ENCODE measurements around the gene WDFY1.

WDFY1 gene

DNA sequence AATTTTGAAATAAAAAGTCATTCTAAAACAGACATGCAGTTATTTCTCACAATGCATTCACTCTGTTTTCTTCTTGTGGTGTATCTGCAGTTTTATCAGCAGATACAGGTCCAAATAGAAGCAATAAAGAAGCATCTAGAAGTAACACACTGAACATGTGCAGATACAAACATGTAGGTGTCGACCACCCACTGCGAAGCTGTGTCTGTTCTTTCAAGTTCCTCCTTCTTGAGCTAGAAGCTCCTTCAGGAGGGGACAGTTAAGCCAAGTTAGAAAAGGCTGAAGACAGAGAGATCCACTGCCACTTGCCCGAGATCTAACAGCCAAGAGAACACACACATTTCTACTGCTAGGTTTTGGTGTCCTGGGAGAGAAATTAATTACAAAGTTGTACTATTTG, 30.1 kb downstream of the WDFY1 start:
- TF ChIP-seq CTCF (conservative IDR thresholded peaks at IDR 0.05; ENCODE audit: control insufficient read depth, insufficient read depth, low read depth, low read length): no peak
- no peak overlapping the region for H3K4me3 ChIP-seq (ENCODE audit: control insufficient read depth, low read depth, low read length)
- no peak for DNase-seq (ENCODE audit: low read depth)

- DNase-seq (ENCODE audit: low read depth): no peak
- no peak for TF ChIP-seq CTCF (conservative IDR thresholded peaks at IDR 0.05; ENCODE audit: control insufficient read depth, insufficient read depth, low read depth, low read length)
- no peak overlapping the region for H3K4me3 ChIP-seq (ENCODE audit: control insufficient read depth, low read depth, low read length)
Measured at GRCh38 chr2:223914324-223914723, 30.8 kb downstream of the WDFY1 start.

DNA sequence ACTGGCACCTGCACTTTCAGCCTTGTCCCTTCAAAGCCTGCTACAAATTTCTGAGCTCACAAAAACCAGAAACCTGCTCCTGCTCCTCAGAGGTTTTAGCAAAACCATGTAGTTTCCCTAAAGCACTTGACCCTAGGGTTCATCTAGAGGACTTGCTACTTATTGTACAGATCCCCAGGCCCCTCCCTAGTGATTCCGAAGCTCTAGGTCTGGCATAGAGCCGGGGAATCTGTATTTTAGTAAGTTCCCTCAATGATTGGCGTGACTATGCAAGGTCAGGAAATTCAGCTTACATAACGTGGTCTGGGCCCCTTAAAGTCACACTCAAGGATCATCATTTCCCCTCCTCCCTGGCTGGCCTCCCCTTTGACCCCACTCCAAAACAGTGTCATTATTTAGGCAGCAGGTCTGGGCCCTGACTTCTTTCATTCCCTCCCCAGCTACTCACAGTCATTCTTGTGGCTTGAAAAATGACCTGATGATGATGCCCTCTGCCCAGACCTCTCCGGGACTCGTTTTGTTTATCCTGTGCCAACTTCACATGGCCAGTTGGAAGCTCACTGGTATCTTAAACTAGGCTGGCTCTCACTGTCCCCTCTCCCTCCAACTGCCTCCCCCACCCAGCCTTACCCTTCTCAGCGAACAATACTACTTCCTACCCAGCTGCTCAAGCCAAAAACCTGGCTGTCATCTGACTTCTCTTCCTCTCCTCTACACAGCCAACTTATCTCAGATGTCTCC, 36.0 kb downstream of the WDFY1 start:
- H3K4me3 ChIP-seq (ENCODE audit: control insufficient read depth, low read depth, low read length): no peak overlapping the region
- DNase-seq (ENCODE audit: low read depth): no peak
- no peak for TF ChIP-seq CTCF (conservative IDR thresholded peaks at IDR 0.05; ENCODE audit: control insufficient read depth, insufficient read depth, low read depth, low read length)

GRCh38 chr2:223908304-223908998, 36.7 kb downstream of the WDFY1 start:
- no peak for DNase-seq (ENCODE audit: low read depth)
- no peak overlapping the region for H3K4me3 ChIP-seq (ENCODE audit: control insufficient read depth, low read depth, low read length)
- no peak for TF ChIP-seq CTCF (conservative IDR thresholded peaks at IDR 0.05; ENCODE audit: control insufficient read depth, insufficient read depth, low read depth, low read length)

DNA sequence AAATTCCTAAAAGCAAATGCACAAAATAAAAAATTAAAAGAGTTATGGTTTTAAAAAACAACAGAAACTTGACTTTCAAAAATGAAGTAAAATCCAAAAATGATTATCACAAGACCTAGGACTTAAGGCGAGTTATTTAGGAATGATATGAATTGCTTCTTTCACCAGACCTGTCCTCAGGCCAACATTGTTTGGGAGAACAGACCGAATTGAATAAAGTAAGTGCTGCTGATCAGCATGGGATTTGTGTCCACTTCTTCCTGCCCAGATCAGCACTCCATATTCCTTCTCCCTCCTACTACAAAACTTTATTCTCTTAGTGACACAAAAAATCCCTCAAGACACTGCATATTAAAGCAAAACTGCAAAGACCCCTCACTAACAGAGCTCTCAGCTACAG, 39.1 kb downstream of the WDFY1 start:
- H3K4me3 ChIP-seq (ENCODE audit: control insufficient read depth, low read depth, low read length): no peak overlapping the region
- no peak for TF ChIP-seq CTCF (conservative IDR thresholded peaks at IDR 0.05; ENCODE audit: control insufficient read depth, insufficient read depth, low read depth, low read length)
- DNase-seq (ENCODE audit: low read depth): no peak

GRCh38 chr2:223901854-223902253, 43.3 kb downstream of the WDFY1 start:
- no peak for TF ChIP-seq CTCF (conservative IDR thresholded peaks at IDR 0.05; ENCODE audit: control insufficient read depth, insufficient read depth, low read depth, low read length)

More at GRCh38 chr2:223901854-223902253, 43.3 kb downstream of the WDFY1 start:
- no peak for DNase-seq (ENCODE audit: low read depth)
- H3K4me3 ChIP-seq (ENCODE audit: control insufficient read depth, low read depth, low read length): no peak overlapping the region
